Measurements from ENCODE around the gene GHRL.

DNA sequence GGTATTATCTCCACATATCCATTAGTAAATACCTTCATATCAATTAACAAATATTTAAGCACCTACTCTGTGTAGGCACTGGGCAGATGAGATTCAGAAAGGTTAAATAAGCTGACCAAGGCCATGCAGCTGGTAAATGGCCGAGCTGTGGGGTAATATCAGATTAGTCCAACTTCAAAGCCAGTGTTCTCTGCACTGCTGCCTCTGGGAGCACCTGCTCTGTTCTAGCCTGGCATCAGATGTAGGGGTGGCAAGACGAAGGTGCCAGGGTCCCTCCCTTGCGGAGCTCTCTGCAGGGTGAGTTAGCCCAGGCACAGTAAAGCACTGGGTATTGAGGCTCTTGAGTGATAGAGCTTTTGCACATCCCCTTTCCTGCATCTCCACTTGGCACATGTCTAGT, 39.0 kb downstream of the GHRL start:
- TF ChIP-seq, protein P1, sequence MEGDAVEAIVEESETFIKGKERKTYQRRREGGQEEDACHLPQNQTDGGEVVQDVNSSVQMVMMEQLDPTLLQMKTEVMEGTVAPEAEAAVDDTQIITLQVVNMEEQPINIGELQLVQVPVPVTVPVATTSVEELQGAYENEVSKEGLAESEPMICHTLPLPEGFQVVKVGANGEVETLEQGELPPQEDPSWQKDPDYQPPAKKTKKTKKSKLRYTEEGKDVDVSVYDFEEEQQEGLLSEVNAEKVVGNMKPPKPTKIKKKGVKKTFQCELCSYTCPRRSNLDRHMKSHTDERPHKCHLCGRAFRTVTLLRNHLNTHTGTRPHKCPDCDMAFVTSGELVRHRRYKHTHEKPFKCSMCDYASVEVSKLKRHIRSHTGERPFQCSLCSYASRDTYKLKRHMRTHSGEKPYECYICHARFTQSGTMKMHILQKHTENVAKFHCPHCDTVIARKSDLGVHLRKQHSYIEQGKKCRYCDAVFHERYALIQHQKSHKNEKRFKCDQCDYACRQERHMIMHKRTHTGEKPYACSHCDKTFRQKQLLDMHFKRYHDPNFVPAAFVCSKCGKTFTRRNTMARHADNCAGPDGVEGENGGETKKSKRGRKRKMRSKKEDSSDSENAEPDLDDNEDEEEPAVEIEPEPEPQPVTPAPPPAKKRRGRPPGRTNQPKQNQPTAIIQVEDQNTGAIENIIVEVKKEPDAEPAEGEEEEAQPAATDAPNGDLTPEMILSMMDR (IDR thresholded peaks at IDR 0.05), result no peak
- TF ChIP-seq POLR2A (IDR thresholded peaks at IDR 0.05), result no peak
